GM04504 (cell line): ENCODE data around the gene BNIP3.

Experiments used
- DNase-seq: peaks from one replicate; pipeline ENCODE4 v3.0.0-alpha.2; 2012; ENCODE audit warnings: low read depth

Gene BNIP3

DNA sequence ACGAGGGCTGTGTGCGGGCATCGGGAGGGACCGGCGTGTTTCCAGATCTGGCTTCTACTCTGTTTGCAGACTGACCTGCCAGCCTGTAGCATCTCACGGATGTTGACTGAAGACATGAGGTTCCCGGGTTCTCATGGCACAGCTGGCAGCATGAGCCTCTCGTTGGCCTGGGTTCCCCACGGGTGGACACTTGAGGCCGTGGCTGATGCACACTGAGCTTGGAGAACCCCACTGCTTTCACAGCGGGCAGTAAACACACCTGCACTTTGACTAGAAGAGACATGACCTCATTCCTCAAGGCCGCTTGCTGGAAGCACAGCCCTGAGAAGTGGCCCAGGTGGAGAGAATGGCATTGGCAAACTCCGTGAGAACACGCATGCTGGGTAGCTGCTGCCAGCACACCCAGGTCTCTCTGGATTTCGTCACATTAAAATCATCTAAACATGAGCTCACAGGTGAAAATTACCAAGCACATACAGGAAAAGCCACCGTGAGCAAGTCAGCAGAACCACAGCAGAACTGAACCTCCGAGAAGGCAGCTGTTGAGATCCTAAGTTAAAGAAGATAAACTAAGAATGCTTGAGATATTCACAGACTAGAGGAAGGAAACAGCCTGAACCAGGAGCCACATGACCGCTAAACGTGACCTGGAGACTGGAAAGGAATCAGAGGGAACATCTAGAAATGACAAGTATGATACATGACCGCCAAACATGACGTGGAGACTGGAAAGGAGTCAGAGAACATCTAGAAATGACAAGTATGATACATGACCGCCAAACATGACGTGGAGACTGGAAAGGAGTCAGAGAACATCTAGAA, 32.5 kb downstream of the BNIP3 start:
- no peak for DNase-seq

DNA sequence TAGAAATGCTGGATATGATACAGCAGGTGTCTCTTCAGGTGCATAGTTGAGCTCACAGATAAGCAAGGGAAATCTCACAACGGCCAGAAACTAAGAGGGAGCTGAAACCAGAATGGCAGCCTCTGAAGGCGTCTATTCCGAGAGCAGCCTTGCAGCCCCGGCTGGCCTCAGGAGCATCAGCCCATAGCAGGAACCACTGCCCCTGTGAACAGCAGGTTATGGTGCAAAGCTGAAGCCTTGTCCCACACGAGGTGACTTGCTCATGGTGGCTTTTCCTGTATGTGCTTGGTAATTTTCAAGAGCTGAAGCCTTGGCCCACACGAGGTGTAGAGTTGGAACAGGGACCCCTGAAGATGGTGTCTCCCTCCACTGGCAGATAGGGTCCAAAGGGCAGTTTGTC, 33.2 kb downstream of the BNIP3 start:
- no peak for DNase-seq

- DNase-seq: peak; percentile 23
Measured at GRCh38 chr10:131947631-131948347, 33.9 kb downstream of the BNIP3 start.

DNA sequence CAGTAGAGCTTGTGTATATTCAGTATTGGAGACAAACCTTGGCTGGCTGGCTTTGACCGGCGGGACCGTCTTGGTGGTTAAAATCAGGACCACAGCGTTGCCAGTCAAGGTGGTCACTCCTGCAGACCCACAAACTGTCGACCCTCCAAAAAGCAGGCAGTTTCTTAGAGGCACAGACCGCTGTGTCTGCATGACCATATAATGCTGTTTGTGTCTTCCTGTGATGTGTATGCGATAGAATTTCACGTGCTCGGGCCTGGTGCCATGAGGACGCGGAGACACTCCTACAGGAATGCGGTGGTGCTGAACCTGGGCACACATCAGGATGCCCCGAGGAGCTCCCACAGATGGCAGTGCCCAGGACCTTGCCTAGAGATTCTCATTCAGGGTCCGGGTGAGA, 34.8 kb downstream of the BNIP3 start:
- no peak for DNase-seq

- peak; percentile 50 for DNase-seq
Measured at GRCh38 chr10:131946321-131946751, 35.4 kb downstream of the BNIP3 start.

GRCh38 chr10:131944976-131945695, 36.6 kb downstream of the BNIP3 start:
- DNase-seq: no peak

GRCh38 chr10:131944412-131944811, 37.3 kb downstream of the BNIP3 start:
- no peak for DNase-seq

DNA sequence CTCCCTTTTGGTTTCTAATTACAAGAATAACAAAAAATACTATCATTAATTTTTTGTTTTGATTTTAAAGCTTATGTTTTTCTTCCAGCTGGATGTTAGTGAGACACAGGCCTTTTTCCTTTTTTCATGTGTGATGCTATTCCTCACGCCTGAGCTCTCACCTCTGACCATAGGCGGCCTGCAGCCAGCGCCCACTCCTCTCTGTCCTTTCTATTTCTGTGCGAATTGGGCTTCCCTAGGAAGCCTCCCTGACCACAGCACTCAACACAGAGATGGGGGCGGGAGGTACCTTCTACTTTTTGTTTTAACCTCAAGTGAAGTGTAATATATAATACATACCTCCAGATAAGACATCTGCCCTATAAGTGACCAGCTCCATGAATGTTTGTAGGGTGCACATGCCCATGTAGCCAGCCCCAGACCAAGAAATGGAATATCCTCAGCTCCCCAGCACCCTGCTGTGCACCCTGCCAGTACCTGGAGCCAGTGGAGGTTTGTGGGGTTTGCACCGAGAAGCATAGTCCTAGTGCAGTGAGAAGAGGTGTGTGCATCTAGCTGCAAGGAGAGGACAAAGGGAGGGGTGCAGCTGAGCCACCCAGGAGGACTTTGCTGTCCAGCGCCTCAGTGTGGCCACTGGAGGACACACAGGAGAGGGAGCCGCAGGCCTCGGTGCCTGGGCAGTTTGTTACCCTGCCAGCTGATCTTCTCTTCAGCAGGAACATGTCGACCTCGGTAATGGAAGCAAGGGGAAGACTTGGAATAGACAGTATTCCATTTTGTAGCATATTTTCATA, 38.5 kb downstream of the BNIP3 start:
- DNase-seq: no peak

GRCh38 chr10:131942455-131942854, 39.3 kb downstream of the BNIP3 start:
- no peak for DNase-seq

DNA sequence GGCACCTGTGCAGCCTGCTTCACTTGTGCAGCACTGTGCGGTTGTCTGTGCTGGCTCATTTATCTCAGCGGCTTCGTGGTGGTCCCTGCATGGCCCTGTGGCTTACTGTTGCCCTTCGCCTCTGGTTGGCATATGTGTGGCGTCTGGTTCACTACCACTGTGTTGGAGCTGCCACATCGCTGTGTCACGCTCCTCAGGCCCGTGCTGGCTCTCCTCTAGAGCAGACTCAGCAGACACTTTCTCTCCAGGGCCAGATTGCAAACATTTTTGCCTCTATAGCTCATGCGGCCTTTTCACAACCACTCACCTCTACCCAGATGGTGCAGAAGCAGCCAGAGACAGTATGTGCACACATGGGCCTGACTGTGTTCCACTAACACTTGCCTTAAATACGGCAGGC, 43.0 kb downstream of the BNIP3 start:
- DNase-seq: no peak

- DNase-seq: no peak
Measured at GRCh38 chr10:131937836-131938235, 43.9 kb downstream of the BNIP3 start.

- DNase-seq: no peak
Measured at GRCh38 chr10:131936736-131937135, 45.0 kb downstream of the BNIP3 start.

- DNase-seq: no peak
Measured at GRCh38 chr10:131936294-131936693, 45.4 kb downstream of the BNIP3 start.

GRCh38 chr10:131935260-131935659, 46.5 kb downstream of the BNIP3 start:
- no peak for DNase-seq

DNA sequence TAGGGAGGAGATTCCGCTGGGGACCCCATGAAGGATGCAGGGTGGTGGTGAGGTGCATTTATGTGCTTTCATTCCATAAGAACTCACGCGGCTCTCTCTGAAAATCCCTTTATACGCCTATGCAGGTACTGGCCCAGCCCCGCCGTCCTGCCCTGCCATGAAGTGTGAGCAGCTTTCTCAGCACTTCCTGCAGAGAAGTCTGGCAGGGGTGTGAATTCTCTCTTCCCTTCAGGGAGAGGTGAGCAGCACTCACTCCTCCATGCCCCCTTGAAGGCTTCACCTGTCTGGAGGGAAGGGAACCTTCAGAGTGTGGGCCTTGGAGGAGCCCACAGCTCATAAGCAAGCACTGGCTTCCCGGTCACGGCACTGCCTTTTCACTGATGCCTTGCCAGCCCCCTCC, 47.0 kb downstream of the BNIP3 start:
- DNase-seq: no peak

GRCh38 chr10:131933696-131934086, 48.0 kb downstream of the BNIP3 start:
- DNase-seq: no peak

DNA sequence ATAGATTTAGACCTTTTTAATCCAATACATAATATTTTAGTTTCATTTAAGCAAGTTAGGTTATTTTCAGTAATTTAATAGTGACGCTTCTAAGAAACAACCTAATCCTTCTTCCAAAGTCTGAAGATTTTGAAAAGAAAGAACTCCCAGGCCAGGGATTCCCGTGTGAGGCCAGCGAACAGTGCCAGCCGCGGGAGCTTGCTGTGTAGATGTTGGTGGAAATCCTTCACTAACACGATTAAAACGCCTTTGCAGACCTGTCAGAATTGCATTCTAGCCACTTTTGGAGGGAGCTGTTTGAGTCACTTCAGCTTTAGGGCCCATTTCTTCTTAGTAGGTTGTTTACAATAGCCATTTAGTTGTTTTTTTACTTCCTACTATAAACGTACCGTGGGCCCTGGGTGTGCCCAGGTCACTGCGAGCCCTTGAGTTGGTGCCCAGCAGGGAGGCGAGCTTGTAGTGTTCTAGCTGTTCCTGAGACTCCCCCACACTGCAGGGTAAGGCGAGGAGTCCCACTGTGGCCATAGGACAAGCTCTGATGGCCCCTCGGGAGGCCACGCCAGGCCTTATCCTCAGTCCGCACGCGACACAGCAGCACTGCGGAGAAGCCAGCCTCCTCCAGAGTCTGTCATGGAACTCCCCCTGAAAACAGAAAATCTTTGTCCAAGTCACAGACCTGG, 48.6 kb downstream of the BNIP3 start:
- no peak for DNase-seq

DNA sequence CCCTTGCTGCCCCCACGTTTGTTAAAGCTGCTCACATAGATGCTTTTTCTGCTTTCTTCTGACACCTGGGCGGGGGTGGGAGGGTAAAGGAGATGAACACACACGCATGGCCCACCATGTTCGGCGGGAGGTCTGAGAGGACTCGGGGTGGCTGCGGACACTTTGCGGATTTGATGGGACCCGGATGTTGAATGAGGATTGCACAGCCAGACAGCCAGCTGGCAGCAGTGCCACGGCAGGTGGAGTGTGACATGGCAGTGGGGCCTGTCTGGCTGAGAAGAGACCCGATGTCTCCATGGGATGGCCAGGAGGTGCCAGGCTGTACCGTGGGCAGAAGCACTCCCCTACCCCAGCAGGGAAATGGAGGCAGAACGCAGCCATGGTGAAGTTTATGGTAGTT, 49.7 kb downstream of the BNIP3 start:
- DNase-seq: no peak

DNA sequence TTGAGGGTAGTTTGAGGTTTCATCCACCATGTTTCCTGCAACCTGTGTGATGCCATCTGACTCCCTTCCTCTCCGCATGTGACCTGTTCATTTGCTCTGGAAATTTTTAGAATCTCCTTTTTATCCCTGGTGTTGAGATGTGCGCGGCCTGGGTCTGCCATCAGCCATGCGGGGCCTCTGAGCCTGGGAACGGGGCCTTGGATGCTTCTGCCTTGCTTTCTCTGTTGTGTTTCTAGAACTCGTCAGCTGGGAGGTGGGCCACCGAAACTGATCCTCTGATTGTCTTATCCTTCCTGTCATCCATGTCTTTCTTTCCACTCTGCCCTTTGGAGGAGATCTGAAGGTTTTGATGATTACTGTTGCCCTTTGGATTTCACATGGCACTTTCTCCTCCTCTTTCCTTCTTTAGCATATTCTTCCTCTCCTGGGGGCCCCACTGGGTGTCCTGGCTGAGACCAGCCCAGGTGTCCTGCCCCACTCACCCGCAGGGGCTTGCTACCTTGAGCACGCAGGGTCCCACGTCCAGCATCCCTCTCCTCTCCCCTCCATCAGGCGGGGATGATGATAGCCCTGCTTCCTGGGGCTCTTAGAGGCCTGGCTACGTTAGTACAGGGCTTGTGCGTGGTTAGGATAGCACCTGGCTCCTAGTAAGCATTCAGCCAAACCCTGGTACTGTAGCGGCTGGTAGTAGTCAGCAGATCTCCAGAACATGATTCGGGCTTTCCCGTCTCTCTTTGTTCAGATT, 51.0 kb downstream of the BNIP3 start:
- no peak for DNase-seq

DNA sequence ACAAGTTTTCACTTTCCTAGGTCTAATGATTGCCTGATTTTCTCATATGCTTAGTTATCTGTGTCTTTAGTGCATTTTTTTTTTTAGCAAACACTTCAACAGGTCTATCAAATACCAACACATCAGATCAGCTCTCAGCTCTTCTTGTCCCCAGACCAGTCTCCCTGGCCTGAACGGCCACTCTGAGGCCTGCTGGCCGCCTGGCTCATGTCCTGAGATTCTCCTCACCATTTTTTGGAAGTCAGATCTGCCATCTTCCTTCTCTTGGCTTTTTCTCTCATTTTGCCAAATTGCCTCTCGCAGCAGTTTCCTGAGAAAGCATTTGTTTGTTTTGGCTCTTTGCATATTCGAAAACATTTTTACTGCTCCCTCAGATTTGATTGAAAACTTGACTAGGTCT, 51.6 kb downstream of the BNIP3 start:
- no peak for DNase-seq
